ENCODE measurements around the gene NCOR1.
"Not testable (repeated sequence)": the region's sequence is repeated elsewhere in the genome, so short reads cannot be mapped to it uniquely, and the experiment has no call there.

Gene NCOR1

DNA sequence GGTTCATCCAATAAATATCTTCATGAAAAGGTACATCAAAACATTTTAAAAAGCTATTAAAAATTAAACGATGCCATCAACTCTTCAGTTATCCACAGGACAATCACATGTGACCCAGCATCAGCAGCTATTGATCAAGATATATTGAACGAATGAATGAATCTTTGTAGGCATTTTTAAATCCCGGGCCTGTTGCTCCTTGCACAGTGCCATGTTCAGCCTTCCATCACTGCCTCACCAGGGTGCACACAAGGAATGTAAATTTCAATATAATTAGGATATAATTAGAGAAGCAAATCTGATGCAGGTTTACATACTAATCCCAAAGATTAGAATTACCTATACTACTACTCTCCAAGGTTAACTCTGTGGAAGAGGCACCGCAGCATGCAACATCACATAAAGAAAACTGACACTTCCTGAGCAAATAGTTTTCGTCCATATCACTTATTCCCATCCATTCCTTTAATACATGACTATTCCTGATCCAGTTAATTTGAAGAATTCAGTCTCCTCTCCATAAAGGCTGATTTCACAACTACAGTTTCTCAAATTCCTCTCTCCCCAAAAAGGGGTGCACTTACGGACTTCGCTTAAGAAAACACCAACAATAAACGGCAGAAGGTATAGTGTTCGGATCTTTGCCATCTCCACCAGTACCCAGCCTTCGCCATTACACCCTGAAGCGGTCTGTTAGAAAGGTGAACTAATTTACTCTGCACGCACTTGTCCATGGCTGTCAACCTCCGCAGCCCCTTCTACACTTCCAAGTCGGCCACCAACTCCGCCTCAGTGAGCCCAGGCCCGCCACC lies 938 bp downstream of the NCOR1 start:
- DNase-seq (ENCODE audit: low spot score), result peak; percentile 17

DNA sequence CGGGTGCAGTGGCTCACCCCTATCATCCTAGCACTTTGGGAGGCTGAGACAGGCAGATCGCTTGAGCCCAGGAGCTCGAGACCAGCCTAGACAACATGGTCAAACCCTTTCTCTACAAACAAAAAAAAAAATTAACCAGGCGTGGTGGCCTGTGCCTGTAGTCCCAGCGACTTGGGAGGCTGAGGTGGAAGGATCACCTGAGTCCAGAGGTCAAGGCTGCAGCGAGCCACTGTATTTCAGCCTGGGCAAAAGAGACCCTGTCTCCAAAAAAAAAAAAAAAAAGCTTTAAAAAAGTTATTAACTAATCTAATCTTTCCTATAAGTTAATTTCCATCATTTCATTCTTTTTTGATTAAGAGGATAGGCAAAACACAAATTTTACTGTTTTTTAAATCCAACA lies 2.5 kb downstream of the NCOR1 start:
- DNase-seq (ENCODE audit: low spot score), result no peak

DNA sequence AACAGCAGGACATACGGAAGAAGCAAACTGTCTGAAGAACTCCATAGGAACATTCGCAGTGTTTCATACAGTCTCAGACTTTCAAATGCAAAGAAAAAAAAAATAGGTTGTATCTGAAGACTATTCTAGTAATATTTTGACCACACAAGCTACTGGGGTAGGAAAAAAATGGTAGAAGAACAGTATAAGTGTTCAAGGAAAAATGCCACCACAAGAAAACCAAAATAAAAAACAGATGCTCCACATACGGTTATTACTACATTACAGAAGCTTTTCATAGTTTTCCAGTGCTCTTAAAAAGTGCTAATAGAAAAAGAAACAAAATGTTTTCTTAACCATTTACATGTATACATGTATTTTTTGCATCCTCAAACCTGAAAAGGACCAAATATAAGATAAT lies 3.7 kb downstream of the NCOR1 start:
- no peak for DNase-seq (ENCODE audit: low spot score)

DNA sequence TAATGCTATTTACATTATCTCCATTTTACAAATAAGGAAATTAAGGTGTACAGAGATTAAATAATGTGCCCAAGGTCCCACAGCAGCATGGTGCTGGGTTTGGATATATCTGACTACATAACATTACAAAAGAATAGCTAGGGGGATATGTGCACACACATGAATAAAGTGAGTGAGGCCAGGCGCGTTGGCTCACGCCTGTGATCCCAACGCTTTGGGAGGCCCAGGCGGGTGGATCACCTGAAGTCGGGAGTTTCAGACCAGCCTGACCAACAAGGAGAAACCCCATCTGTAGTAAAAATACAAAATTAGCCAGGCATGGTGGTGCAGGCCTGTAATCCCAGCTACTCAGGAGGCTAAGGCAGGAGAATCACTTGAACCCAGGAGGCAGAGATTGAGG lies 10.6 kb downstream of the NCOR1 start:
- not testable (repeated sequence) for DNase-seq (ENCODE audit: low spot score)

DNA sequence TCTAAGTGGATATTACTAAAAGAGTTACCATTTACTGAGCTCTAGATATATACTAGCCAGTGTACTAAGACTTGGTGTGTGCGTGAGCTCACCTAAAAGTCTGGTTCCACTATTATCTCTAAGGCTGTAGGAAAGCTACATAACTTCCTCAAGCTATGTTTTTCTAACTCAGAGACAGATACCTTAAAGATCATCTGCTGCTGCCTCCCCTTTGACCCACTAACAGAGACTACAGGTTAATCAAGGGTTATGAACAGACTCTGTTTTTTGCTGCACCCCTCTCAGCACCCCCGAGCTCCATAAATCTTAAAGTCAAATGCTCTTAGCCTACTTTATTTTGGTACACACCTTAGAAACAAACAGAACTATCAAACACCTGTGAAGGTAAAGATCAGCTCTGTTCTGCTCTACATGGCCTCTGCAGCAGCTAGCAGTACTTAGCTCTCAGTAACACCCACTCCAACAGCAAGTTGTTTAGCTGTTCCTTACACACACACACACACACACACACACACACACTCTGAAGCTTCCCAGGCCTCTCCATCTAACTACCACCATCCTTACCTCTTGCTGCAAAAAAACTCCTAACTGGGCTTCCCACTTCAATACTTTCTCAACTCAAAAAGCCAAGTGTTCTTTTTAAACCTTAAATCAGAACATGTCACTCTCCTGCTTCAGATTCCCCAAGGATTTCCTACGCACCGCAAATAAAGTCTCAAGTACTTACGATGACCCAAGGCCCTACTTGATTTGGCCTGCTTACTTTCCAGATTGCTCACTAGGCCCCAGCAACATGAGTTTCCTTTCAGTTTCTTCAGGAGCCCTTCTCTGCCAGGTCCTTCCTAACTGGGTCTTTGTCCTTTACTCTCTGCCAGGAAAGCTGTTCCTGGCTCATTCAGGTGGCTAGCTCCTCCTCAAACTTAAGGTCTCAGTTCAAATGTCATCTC lies 12.5 kb downstream of the NCOR1 start:
- DNase-seq (ENCODE audit: low spot score), result not testable (repeated sequence)

DNA sequence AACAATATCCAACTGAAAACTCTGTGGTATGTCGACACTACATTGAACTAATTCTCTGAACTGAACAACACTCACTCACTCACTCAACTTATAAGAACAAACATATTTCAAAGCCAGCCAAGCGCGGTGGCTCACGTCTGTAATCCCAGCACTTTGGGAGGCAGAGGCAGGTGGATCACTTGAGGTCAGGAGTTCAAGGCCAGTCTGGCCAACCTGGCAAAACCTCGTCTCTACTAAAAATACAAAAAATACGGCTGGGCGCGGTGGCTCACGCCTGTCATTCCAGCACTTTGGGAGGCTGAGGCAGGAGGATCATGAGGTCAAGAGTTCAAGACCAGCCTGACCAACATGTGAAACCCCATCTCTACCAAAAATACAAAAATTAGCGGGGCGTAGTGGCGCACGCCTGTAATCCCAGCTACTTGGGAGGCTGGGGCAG lies 13.6 kb downstream of the NCOR1 start:
- DNase-seq (ENCODE audit: low spot score), result not testable (repeated sequence)

DNA sequence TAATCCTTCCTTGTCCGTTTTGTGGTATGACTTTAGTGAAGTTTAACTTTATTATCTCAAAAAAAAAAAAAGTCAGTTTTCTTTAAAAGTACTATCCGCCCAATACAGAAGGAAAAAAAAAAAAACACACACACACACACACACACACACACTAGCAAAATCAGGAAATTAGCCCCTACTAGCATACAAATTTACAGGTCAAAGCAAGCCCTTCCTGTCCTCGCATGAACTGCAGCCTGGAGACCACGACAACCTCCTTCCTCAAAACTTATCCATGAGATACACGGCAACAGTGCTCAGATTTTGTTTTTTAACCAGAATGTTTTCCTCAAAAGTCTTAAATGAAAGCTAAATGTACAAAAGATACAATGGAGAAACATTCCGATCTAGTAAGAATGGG lies 16.2 kb downstream of the NCOR1 start:
- DNase-seq (ENCODE audit: low spot score), result no peak

DNA sequence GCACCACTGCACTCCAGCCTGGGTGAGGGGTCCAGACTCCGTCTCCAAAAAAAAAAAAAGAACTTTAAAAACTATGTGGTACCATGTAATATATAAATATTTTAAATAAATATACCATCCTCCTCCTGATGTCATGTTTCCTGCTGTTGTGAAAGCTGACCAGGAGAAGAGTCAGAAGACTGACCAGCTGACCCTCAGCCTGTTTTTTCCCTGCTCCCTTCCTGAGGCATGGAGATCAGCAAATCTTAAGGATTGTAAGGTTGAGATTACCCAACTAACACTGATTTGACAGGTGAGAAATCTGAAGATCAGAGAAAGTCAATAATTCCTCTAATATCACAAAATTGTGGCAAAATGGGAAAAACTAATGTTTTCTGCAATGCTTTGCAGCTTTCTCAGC lies 18.1 kb downstream of the NCOR1 start:
- no peak for DNase-seq (ENCODE audit: low spot score)

DNA sequence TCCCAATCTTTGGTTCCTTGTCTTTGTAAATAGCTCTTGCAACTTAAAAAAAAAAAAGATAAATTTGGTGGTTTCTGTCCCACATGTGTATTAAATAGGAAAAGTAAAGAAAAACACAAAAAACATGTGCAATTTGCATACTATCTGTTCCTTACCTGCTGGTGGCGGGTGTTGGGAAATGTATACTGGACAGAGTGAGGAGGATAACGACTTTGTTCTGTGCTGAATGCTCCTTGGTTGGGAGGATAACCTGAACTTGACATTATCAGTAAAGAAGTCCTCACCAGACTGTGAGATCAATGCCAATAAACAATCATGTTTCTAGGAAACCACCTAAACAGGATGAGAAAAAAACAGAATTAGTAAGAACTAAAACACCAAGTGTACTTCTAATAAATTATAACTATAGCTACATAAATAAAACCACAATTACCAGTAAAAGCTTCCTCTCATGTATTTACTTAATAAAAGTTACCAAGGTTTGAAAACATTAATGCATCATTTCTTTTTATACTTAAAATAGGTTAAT lies 21.0 kb downstream of the NCOR1 start:
- not testable (repeated sequence) for DNase-seq (ENCODE audit: low spot score)

DNA sequence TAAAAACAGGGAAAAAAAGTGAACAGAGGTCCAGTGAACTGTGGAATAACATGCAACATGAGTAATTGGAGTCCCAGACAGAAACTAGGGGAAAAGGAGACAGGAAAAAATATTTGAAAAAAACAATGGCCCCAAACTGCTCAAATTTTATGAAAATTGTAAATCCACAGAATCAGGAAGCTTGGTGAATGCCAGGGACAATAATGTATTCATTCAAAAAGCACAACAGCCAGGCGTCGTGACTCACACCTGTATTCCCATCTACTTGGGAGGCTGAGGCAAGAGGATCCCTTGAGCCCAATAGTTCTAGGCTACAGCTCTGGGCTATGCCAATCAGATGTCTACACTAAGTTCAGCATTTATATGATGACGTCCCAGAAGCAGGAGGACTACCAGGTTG lies 23.7 kb downstream of the NCOR1 start:
- DNase-seq (ENCODE audit: low spot score), result no peak

DNA sequence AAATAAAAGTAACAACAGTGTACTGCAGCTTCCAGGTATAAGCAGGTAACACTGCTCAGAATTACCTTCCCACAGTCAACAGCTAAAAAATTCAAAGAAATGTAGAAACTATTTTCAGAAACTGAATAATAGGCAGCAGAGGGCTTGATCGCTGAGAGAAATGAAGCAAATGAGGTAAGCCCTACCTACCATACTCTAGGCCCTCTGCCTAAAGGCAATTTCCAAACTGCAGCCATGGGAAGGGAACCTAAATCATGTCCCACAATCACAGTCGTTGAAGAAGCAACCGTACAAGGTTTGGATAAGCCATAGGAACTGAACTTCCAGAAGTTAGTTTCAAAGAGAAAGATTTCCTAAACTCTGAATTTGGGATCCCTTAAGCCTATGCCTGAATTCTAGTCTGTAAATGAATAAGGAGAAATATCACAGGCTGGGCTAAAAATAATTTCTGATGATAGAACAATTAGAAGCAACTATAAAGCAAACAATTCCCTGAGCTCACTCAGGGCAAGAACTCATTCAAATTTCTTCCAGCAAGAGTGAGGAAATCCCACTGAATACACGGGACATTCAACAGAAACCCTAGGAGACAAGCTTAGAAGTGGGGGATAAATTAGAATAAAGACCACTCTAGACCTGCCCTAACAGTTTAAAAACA lies 24.5 kb downstream of the NCOR1 start:
- no peak for DNase-seq (ENCODE audit: low spot score)

DNA sequence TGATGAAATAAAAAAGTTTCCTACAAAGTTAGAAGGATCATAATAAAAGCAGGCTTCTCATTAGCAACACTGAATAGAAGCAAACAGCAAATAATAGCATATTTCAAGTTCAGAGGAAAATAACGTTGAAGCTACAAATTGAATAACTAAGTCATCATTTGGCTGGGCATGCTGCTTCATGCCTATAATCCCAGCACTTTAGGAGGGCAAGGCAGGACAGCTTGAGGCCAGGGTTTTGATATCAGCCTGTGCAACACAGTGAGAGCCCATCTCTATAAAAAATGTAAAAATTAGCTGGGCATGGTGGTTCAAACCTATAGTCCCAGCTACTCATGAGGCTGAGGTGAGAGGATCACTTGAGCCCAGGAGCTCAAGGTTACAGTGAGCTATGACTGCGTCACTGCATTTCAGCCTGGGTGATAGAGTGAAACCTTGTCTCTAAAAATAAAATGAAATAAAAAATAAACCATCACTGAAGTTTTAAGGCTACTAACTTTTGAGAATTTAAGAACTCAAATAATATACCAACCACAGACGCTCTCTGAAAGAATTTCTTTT lies 25.5 kb downstream of the NCOR1 start:
- DNase-seq (ENCODE audit: low spot score), result no peak

DNA sequence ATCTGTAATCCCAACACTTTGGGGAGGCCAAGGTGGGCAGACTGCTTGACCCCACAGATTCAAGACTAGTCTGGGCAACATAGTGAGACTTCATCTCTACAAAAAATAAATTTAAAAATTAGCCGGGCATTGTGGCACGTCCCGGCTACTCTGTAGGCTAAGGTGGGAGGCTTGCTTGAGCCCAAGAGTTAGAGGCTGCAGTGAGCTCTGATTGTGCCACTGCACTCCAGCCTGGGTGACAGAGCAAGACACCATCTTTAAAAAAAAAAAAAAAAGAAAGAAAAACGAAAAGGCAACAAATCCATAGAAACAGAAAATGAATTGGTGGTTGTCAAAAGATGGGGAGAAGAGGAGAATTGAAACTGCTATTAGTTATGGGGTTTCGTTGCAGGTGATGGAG lies 27.7 kb downstream of the NCOR1 start:
- no peak for DNase-seq (ENCODE audit: low spot score)

DNA sequence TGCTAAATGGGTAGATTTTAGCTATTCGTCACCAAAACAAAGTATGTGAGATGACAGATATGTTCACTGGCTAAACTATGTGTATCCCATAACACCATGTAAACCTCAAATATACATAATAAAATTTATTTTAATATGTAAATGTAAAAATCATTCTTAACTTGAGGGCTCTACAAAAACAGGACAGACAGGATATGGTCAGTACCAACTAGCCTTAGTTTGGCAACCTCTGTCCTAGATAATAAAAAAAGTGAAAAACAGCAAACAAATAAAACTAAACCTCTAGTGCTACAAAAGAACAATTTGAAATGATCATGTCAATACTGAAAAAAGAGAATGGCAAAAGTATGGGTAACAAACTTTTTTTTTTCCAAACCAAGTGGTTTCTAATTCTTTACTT lies 33.8 kb downstream of the NCOR1 start:
- no peak for DNase-seq (ENCODE audit: low spot score)

DNA sequence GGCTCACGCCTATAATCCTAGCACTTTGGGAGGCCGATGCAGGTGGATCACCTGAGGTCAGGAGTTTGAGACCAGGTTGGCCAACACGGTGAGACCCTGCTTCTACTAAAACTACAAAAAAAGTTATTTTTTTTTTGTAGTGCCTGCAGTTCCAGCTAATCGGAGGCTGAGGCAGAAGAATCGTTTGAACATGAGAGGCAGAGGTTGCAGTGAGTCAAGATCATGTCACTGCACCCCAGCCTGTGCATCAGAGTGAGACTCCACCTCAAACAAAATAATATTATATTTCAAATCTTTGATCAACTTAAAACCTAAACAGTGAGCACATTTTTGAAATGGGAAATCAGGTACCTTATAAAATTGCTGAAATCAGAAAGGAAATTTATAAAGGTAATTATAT lies 36.5 kb downstream of the NCOR1 start:
- no peak for DNase-seq (ENCODE audit: low spot score)

DNA sequence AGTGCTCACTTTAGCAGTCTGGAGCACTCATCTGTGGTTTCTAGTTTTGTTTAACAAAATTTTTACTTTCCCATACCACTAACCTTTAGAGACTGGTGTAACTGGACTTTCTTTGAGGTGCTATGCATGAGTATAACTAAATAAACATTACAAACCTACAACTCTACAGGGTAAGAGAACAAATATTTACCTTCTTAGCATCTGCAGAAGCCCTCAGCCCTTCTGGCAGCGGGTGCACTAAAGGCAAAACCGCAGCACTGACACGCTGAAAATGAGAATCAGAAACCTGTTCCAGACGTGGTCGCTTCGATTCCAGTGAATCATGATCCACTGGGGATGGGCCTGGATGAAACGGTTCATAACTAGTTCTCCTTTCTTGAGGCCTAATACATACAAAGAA lies 43.7 kb downstream of the NCOR1 start:
- DNase-seq (ENCODE audit: low spot score), result no peak

DNA sequence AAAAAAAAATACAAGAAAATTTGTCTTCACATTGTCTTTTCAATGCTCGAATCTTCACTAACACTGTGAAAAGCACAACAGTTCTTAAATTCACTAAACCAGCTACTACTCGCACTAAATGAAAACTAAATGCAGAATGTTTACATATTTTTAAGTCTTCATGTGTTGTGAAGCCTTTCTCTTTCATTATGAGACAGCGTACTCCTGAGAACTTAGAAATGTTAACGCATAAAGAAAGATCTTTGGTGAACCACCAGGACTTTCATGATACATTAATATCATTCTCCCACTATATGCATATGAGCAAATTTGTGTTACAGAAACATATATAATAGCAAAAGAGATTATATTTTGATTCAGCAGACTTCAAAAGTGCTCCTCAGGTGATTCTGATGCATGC lies 48.6 kb downstream of the NCOR1 start:
- DNase-seq (ENCODE audit: low spot score), result not testable (repeated sequence)

DNA sequence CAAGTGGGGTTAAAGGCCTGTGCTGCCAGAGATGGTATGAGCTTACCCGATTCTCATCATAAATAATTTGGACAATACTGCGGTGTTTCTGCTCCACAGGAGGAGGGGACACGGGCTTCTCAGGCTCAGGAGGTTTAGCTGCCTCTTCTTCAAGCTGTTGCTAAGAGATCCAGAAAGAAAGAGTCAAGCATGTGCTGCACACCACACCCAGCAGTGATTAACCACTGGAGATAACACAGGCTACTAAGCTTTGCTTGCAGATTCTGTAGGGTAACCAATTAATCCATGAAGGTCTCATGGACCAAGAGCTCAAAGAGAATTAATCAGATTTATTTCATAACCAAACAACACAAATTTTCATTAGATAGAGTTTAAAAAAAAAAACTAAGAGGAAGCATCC lies 56.6 kb downstream of the NCOR1 start:
- DNase-seq (ENCODE audit: low spot score), result no peak

DNA sequence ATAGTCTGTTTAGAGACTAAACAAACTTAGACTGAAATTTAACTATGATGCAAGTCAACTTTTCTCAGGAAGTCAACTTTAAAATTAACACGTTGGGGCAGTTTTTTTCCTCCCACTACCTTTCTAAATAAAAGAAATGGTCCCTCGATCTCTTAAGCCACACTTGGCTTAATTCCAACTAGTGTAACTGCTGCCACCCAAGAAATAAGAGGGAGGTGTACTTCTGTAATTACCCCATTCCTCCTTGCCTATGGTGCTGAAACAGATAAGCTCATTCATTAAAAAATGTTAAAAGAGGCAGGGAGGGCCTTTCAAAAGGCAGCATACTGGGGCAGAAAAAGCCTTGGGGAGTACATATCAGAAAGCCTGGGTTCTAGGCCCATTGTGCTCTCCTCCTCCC lies 59.8 kb downstream of the NCOR1 start:
- DNase-seq (ENCODE audit: low spot score), result no peak

DNA sequence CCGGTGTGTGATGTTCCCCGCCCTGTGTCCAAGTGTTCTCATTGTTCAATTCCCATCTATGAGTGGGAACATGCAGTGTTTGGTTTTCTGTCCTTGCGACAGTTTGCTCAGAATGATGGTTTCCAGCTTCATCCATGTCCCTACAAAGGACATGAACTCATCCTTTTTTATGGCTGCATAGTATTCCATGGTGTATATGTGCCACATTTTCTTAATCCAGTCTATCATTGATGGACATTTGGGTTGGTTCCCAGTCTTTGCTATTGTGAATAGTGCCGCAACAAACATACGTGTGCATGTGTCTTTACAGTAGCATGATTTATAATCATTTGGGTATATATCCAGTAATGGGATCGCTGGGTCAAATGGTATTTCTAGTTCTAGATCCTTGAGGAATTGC lies 63.0 kb downstream of the NCOR1 start:
- DNase-seq (ENCODE audit: low spot score), result not testable (repeated sequence)

DNA sequence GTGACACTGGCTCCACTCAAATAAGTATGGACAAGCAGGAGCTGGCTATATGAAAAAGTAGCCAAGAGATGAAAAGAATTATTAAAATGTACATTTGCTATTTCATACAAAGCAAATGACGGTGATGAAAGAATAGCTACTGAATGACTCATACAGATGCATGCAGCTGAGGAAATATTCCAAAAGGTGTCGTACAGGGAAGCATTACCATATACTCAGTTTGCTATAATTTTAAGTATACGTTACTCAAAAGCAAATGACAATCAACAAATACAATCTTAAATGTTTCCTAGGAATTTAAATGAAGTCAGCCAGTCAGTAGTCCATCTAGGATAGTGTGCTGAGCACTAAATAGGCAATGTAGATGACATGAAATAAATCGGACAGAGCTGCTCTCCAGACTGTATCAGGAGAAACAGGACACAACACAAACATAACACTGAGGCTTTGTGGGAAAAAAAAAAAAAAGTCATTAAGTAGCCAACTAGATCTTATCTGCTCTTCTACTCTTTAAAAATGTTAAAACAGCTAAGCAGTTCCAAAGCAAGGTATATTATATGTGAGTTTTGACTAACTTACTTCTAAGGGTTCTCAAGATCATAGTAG lies 65.0 kb downstream of the NCOR1 start:
- peak; percentile 22 for DNase-seq (ENCODE audit: low spot score)

DNA sequence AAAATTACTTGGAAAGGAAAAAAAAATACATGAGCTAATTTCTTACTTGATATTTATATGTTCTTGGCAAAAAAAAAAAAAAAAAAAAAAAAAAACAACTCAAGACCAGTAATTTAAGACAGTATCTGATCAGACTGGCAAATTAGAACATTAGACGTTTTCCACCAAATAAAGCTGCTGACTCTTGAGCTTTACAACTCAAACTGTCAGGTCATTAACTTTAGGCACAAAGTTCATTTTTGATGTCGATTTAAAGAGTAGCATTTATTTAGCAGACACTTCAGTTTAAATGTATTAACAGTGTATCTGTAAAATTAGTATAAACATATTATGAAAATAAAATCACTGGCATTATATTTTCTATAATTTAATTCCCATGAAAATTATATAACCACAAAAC lies 66.7 kb downstream of the NCOR1 start:
- no peak for DNase-seq (ENCODE audit: low spot score)
